ENCODE results near the gene KLF16.

KLF16 gene

GRCh38 chr19:1865172-1866010, 2.0 kb upstream of the KLF16 start:
- Mint-ChIP-seq H3K4me3 (peak overlapping the region; percentile 69 to 73 (median 71)), H3K27me3 (ENCODE audit: low read depth) (peaks cover 10% of the 10 kb centered on the region), H3K27ac (peak overlapping the region in 1 of 3 experiments; percentile 38), H3K4me1 (peaks cover 14% of the 10 kb centered on the region), H3K9me3 (no peaks in the 10 kb centered on the region), H3K36me3 (ENCODE audit: low read depth) (no peaks in the 10 kb centered on the region)
- TF ChIP-seq CTCF (IDR thresholded peaks at IDR 0.05; ENCODE audit: unreplicated experiment in 3 of 3): no peak

GRCh38 chr19:1864480-1865171, 1.2 kb upstream of the KLF16 start:
- Mint-ChIP-seq H3K9me3 (no peaks in the 10 kb centered on the region), H3K4me1 (peaks cover 14% of the 10 kb centered on the region), H3K36me3 (ENCODE audit: low read depth) (no peaks in the 10 kb centered on the region), H3K4me3 (peak overlapping the region; percentile 75 to 79 (median 78)), H3K27ac (peak overlapping the region in 1 of 3 experiments; percentile 38), H3K27me3 (ENCODE audit: low read depth) (peaks cover 10% of the 10 kb centered on the region)
- peak; percentile 65 to 83 (median 71) for TF ChIP-seq CTCF (IDR thresholded peaks at IDR 0.05; ENCODE audit: unreplicated experiment in 3 of 3)

- Mint-ChIP-seq H3K4me1 (peaks cover 20% of the 10 kb centered on the region), H3K4me3 (peak overlapping the region; percentile 75 to 79 (median 78)), H3K27ac (no peak overlapping the region), H3K36me3 (ENCODE audit: low read depth) (no peaks in the 10 kb centered on the region), H3K9me3 (no peaks in the 10 kb centered on the region), H3K27me3 (ENCODE audit: low read depth) (peaks cover 10% of the 10 kb centered on the region)
- no peak for TF ChIP-seq CTCF (IDR thresholded peaks at IDR 0.05; ENCODE audit: unreplicated experiment in 3 of 3)
These were observed 480 bp upstream of the KLF16 start for GRCh38 chr19:1863638-1864479.

- peaks cover 20% of the 10 kb centered on the region for H3K4me1 Mint-ChIP-seq
- no peaks in the 10 kb centered on the region for H3K36me3 Mint-ChIP-seq (ENCODE audit: low read depth)
- no peaks in the 10 kb centered on the region for H3K9me3 Mint-ChIP-seq
- H3K27me3 Mint-ChIP-seq (ENCODE audit: low read depth): peaks cover 10% of the 10 kb centered on the region
- no peak for TF ChIP-seq CTCF (IDR thresholded peaks at IDR 0.05; ENCODE audit: unreplicated experiment in 3 of 3)
- H3K4me3 Mint-ChIP-seq: peak overlapping the region; percentile 85 to 91 (median 88)
- peak overlapping the region; percentile 7 to 69 (median 32) for H3K27ac Mint-ChIP-seq
These were observed 703 bp downstream of the KLF16 start for GRCh38 chr19:1862424-1863327.

- no peaks in the 10 kb centered on the region for H3K9me3 Mint-ChIP-seq
- H3K27me3 Mint-ChIP-seq (ENCODE audit: low read depth): peaks cover 10% of the 10 kb centered on the region
- H3K27ac Mint-ChIP-seq: peak overlapping the region; percentile 7 to 69 (median 32)
- peaks cover 20% of the 10 kb centered on the region for H3K4me1 Mint-ChIP-seq
- H3K4me3 Mint-ChIP-seq: peak overlapping the region; percentile 85 to 91 (median 88)
- no peaks in the 10 kb centered on the region for H3K36me3 Mint-ChIP-seq (ENCODE audit: low read depth)
- no peak for TF ChIP-seq CTCF (IDR thresholded peaks at IDR 0.05; ENCODE audit: unreplicated experiment in 3 of 3)
These were observed 1.3 kb downstream of the KLF16 start for GRCh38 chr19:1862068-1862423.
